DMS53 treated with DMSO at 0.1 percent for 48 hours (cell line): ENCODE data around the gene SLC30A9.

Experiments
- DNase-seq: peaks from one replicate; lab custom pipeline; 2025; ENCODE audit not compliant: unreplicated experiment; lab: John Stamatoyannopoulos, UW

The SLC30A9 gene

DNA sequence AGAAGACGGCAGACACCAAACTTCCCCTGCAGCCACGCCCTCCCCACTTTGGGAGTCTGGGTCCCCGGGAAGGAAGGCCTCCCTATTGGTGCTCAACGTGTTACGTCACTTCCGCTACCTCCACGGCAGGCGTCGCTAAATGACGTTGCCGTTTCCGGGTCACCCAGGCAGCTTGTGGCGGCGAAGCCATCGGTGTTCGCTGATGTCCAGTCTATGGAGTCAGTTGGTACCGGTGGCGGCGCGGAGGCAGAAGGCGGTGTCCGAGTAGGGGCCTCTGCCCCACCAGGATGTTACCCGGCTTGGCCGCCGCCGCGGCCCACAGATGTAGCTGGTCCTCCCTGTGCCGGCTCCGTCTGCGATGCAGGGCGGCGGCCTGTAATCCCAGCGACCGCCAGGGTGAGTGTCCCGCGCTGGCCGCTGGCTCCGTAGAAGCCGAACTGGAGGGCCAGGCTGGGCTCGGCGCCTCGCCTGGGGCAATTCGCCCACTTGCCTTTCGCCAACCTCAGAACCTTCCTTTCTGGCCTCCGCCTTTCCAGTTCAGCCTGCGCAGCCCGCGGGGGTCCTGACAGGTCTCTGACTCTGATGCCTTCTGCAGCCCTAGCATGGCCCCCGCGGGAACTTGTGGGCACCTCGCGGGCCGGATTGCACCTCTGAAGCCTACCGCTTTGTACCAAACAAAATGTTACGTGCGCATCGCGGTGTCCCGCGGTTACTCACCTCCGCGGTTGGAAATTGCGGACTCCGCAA, at the start of gene SLC30A9:
SLC30A9 (plus strand) TSS at position 166 of the 747 bp plus-strand sequence; CDS start at position 288, 122 bp downstream.
- DNase-seq, result peak; percentile 97

GRCh38 chr4:41940834-41941233, 49.5 kb upstream of the SLC30A9 start:
- DNase-seq, result no peak

DNA sequence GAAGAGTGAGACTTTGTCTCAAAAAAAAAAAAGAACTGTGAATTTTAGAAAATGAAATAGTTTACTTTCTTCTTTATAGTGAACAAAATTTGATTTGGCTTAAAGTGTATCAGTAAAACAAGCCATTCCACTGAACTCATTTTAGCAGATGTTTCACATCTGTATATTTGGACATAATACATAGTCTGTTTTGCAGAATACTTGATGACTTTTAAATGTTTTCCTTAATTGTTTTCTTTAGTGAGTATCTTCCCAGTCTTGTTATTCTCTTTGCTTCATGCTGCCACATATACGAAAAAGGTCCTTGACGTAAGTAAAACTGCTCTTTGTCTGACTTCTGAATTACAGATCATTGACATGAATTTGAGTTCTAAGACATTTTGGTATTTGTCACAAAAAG, 46.8 kb upstream of the SLC30A9 start:
- no peak for DNase-seq

DNA sequence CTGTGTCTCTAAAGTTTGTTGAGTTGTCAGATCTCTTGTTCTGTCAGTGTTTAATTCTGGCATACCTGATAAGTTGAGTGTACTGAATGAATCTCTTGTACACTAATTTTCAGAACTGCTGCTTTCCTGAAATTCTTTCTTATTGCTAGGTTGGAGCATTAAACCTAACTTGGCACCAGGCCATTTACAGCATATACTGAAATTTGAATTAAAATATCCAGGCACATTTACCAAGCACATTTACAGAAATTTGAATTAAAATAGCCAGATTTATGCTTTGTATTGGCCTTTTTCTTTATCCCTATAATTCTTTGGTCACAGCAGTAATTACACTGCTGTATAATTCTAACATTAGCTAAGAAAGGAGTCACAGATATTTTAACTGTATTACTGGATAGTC, 46.2 kb upstream of the SLC30A9 start:
- no peak for DNase-seq

DNA sequence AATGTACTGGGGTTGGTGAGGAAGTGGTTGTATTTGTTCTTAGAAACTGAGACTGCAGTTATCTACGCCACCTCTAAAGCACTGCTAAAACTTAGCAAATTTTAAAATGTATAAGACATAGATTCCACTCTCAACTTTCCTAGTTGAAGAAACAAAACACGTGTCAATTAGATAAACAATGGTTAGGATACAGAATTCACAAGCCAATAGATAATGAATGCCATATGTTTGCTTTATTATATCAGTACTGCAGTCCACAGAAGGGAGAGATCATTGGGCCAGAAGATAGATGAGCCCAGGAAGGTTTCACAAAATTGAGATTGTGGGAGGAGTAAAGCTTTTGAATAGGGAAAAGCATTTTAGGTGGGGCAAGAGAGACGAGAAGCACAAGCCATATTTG, 40.8 kb upstream of the SLC30A9 start:
- no peak for DNase-seq

DNA sequence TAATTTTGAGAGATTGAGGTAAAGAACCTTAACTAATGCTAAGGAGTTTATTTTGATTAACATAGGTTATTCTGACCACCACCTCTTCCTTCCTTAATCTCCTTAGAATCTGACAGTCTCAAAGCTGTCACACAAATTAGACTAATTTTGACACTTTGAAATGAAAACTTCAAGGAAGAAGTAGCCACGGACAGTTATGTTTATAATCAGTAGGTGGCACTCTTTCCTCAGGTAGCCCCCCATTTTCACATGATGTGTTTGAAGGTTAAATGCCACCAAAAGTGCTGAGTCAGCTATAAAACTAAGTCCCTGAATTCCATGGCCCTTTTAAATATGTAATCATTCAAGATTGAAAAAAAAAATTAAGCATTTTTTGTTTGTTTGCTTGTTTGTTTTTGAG, 32.7 kb upstream of the SLC30A9 start:
- DNase-seq, result peak; percentile 34

GRCh38 chr4:41963105-41963504, 27.2 kb upstream of the SLC30A9 start:
- DNase-seq, result peak; percentile 13

DNA sequence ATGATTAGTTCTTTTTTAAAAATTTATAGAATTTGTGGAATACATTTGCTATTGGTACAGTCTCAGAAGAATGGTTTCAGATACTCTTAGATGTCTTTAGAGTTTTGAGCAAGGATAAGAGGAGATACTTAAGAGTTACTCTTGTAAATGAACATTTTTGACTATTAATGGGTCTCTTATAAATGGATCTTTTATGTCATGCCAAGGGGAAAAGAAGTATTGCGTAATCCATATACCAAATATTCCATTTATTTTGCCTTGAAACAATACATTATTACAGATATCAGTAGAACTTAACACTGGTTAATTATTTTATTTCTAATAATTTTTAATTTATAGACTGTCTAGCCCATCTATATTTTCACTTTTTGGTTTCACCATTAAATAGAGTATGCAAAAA, 25.9 kb upstream of the SLC30A9 start:
- no peak for DNase-seq

DNA sequence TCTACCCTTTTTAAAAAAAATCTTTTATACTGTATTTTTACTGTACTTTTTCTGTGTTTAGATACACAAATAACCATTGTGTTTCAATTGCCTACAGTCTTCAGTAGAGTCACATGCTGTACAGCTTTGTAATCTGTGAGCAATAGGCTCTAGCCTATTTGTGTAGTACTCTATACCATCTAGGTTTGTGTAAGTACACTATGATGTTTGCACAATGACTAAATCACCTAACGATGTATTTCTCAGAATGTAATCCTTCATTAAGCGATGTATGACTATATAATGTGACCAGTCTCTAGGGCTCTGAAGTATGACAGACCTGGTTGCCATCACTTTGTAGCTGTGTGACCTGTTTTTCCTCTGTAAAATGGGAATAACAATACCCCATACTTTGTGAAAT, 22.9 kb upstream of the SLC30A9 start:
- DNase-seq, result peak; percentile 91

DNA sequence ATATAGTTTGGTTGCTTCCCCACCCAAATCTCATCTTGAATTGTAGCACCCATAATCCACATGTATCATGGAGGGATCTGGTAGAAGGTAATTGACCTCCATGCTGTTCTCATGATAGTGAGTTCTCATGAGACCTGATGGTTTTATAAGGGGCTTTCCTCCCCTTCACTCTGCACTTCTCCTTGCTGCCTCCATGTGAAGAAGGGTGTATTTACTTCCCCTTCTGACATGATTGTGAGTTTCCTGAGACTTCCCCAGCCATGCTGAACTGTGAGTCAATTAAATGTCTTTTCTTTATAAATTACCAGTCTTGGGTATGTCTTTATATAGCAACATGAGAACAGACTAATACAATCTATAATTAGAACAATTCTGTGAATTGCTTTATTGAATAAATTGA, 20.7 kb upstream of the SLC30A9 start:
- no peak for DNase-seq

DNA sequence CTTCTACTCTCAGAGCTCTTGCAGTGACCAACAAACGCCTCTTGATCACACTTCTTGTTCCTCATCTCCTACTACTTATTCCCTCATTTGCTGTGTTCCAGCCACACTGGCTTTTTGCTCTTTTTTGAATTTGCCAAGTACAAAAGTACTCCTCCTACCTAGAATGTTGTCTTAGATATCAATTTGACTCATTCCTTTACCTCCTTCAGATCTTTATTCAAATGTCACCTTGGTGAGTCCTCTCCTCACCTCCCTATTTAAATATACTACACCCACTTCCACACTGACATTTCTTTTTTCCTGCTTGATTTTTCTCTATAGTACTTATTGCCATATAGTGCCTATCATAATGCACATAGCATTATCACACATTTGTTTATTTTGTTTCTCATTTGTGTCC, 15.0 kb upstream of the SLC30A9 start:
- DNase-seq, result no peak

DNA sequence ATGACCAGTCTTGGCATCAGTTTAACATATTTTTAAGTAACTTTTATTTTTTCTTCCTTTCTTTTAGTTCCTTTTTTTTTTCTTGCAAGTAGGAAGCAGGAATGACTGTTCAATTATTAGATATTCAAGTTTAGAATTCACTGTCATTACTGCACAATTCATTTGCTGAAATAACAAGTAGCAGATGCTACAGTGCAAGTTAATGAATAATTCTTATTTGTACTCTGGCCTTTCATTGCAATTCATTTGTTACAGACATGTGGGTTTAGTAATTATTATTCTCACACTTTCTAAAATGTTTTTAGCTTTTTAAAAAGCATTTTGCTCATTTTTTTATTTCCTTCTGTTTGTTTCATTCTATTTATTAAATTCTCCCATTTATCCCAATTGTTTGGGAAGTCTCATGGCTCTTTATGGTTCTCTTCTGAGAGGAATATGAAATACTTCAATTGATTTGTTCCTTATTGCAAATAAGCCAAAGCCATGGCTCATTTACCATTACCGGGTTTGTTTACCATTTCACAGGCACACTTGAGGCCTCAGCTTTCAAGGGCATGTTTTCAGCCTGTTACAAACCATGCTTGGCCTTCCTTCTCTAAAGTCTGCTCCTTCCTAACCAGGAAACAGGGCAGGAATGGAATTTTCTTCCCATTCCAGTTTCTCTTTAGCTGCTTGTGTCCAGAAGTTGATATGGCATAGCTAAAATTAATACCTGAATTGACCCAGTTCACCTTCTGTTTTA, 13.4 kb upstream of the SLC30A9 start:
- peak; percentile 65 for DNase-seq

- DNase-seq, result no peak
Observed at GRCh38 chr4:41977709-41978108, 12.6 kb upstream of the SLC30A9 start.

GRCh38 chr4:41981456-41981855, 8.9 kb upstream of the SLC30A9 start, which contains the start of gene DCAF4L1:
Gene DCAF4L1 (plus strand): TSS chr4:41981756. CDS start chr4:41981793, 37 bp downstream.
- DNase-seq, result no peak

DNA sequence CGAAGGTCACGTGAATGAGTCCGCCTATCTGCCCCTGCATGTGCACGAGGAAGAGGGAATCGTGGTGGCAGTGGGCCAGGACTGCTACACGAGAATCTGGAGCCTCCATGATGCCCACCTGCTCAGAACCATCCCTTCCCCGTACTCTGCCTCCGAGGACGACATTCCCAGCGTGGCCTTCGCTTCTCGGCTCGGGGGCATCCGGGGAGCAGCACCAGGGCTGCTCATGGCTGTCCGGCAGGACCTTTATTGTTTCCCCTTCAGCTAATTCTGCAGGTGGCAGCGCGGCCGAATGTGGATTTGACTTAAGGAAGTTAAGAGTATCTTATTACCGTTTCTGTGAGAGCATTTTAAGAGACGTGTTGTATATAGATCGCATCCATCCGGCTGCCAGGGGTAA, 7.6 kb upstream of the SLC30A9 start:
- DNase-seq, result no peak

GRCh38 chr4:41985151-41985550, 5.2 kb upstream of the SLC30A9 start:
- DNase-seq, result no peak

DNA sequence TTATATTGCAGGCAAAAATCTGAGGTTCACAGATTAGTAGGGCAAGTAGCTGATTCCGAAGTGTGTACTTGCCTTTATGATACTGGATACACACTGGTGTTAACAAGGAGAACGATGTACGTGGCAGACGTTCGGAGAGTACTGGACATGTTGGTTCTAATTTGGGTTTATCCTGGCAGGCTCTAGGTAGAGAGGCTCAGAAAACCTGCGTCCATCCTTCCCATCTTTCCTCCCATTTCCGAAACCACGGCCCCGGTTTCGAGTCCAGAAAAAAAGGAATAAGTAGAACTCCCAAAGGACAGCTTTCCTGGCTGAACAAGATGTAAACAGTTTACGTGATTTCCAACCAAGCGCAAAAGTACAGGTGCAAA, 351 bp upstream of the SLC30A9 start:
- no peak for DNase-seq

- DNase-seq, result no peak
Observed at GRCh38 chr4:41991916-41992767, 1.8 kb downstream of the SLC30A9 start.

DNA sequence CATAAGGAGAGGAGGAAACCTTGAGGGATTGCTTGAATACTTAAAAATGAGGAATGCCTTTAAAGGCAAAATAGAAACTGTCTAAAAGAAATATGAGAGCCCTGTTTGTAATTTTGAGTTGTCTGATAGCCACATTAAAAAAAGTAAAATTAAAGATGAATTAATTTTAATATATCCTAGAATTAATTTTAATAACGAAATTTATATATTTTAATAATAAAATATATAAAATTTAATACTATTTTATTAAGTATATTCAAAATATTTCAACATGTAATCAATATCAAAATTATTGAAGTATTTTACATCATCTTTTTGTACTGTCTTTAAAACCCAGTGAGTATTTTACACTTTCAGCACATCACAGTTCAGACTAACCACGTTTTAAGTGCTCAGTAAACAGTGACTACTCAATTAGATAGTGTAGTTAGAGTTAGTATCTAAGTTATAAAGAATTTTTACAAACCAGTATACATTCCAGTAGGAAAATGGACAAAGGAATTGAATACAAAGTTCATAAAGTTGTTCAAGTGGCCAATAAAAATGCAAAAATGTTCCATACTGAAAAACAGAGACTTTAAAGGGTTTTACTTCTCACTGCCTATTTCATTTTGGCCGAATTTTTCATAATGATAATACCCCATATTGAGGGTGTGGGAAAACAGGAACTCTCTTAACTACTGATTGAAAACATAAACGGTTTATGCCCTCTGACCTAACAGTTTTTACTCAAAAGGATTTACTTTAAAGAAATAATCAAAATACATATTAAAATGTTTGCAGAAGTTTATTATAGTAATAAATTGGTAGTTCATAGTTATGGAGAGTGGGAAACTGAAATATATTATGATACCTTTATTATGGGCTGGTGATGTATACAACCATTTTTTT, 2.9 kb downstream of the SLC30A9 start:
- DNase-seq, result no peak

DNA sequence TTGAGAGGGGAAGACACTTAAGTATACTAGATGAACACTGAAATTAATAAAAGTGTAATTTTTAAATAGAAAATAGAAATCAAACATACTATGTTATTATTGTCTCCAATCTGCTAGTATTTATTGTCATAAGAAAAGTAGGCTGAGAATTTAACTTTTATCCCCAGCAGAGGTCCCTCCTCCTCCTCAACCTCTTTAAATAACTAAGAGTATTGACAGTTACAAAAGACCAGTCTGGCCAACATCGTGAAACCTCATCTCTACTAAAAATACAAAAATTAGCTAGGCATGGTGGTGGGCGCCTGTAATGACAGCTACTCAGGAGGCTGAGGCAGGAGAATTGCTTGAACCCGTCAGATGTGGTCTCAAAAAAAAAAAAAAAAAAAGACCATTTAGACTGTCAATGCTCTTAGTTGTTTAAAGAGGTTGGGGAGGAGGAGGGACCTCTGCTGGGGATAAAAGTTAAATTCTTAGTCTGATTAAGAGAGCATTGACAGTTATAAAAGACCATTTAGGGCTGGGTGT, 4.2 kb downstream of the SLC30A9 start:
- no peak for DNase-seq
